Activated CD4-positive, alpha-beta T cell treated with anti-CD3 and anti-CD28 coated beads for 1 hour (primary cell): ENCODE results near the gene FBXO8.
"Not testable (repeated sequence)": the region's sequence is repeated elsewhere in the genome, so short reads cannot be mapped to it uniquely, and the experiment has no call there.

Experiments used
- DNase-seq: peaks from one replicate; pipeline ENCODE4 v3.0.0-alpha.2; 2020

Gene FBXO8

DNA sequence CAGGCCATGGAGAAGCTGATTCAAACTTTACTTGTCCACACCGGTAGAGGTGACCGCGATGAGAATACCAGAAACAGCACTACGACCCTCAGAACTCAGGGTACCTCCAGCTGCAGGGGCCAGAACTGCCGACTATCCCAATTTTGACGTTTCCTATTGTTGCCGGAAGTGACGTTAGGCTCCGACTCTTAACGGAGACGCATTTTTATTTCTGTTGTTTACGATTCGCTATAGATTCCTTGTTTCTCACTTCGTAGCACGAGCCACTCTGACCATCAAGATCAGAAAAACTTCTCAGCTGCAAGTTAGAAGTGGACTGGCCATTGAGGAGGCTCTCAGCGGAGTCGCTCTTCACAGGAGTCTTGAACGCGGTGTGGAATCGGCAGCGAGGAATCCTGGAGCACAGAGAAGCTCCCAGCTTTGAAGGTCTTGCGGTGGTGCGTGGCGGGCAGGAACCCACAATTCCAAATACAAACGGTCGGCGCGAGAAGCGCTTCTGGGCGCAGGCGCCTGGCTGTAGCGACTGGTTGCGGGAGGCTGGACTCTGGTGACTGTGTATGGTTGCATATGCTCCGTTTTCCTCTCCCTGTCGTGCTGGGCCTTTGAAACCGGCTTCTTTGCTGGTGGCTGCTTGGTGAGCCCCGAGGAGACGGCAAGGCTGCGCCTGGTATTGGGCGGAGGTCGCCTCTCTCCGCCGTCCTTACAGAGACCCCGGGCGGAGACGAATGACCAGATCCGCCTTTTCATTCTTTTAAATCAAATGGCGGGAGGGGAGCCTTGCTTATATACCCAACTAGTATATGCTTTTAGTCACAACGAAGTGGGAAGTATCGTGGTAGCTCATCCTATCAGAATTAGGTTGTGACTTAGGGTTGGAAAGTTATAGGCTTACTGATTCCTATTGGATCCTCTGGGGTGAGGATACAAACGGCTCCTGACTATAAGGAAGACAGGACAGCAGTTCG is at the start of gene FBXO8, which contains the start of gene CEP44:
TSS of gene FBXO8 (minus strand) at position 161 of the 965 bp plus-strand sequence. CDS start 20,575 bp downstream, outside the sequence.
TSS of gene CEP44 (plus strand) at position 405 of the 965 bp plus-strand sequence. CDS start 15,211 bp downstream, outside the sequence.
- peak; percentile 46 for DNase-seq

GRCh38 chr4:174332741-174333493 is 49.5 kb upstream of the FBXO8 start:
- DNase-seq: no peak

DNA sequence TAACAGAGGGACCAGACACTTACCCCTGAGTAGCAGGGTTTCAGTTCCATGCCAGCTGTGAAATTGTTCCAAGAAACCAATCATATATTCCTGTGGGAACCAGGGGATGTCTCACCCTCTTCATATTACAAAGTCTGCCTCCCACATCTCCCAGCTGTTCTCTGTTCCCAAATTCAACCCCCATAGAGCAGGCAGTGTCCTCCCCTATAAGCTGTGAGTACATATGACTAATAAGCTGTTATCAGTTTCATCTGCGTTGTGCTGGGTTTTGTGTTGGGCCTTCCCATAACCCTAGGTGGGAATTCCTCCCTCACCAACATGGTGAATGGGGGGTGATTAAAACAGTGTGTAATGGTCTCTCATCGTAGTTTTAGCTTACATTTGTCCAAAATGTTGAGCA is 41.3 kb upstream of the FBXO8 start:
- no peak for DNase-seq

- no peak for DNase-seq
These were observed 40.8 kb upstream of the FBXO8 start for GRCh38 chr4:174324236-174324635.

GRCh38 chr4:174320494-174321199 is 37.2 kb upstream of the FBXO8 start:
- no peak for DNase-seq

GRCh38 chr4:174318829-174319764 is 35.6 kb upstream of the FBXO8 start:
- DNase-seq: no peak

DNA sequence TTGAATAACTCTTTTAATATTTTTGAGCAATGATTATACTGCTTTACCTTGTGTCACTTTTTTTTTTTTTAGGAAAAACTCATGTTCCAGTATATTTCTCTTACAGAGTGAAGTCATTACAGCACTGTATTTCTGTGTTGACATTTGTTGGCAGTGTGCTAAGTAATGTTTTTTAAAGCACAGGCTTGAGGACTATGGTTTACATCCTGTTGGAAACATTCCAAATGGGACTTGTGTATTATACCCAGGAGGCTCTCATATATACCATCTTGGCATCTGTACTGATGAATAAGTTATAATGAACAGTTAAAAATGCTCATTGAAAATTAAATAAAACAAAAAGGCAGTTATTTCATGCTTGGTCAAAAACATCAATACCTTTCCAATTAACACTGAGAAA is 34.1 kb upstream of the FBXO8 start:
- DNase-seq: no peak

DNA sequence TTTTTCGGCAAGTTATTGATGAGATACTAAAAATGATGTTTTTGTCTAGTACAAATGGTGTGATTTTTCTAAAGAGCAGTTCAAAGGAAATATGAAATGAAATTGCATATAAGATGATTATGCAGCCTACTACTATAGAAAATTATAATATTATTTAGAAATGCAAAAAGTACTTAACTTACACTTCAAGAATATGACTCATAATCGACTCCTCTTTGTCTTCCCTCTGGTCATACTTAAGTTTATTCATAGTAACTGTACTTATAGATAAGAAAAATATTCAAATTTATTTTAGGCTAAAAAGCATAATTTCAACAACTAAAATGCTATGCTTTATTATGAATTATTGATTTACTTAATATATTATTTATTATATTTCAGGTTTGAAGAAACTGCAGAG is 33.5 kb upstream of the FBXO8 start:
- no peak for DNase-seq

- DNase-seq: no peak
These were observed 33.1 kb upstream of the FBXO8 start for GRCh38 chr4:174316546-174316945.

- DNase-seq: no peak
These were observed 31.3 kb upstream of the FBXO8 start for GRCh38 chr4:174314770-174315169.

DNA sequence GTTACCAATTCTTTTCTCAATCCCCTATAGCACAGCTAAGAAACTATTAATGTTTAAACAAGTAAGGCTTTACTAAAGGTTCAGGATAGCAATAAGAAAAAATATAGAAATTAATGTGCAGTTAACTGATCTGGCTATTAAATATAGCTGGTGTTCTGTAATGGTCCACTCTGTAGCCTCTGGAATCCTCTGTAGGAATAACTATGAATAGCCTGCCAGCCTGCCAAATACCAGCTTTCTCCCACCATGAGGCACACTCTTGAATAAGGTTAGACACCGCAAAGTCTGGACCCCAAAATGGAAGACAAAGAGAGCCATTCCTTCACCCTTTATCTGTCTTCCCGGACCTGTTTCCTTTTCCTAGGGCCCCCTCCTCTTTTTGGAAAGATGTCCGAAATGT is 30.8 kb upstream of the FBXO8 start:
- no peak for DNase-seq

DNA sequence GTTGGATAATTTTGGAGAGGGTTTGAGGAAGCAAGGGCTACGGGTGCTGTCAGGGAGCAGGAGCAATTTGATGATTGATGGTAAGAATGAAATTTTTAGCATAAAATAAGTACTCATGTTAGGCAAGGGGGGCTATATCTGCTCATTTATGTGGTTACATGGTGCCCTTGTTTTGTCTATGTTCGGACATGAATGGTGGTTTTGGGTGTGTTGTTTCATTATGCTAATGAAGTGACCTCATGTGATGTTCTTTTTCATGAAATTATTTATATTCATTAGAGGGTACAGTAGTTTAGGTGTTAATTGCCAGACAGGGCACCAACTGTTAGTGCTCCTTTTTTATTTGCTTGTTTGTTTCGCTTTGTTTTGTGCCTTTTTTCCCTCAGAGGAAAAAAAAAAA is 29.5 kb upstream of the FBXO8 start:
- DNase-seq: no peak

DNA sequence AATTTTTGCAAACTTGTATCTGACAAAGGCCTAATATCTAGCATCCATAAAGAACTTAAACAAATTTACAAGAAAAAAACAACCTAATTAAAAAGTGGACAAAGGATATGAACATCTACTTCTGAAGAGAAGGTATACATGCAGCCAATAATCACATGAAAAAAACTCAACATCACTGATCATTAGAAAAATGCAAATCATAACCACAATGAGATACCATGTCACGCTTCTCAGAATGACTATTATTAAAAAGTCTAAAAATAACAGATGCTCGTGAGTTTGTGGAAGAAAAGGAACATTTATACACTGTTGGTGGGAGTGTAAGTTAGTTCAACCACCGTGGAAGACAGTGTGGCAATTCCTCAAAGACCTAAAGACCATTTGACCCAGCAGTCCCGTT is 24.2 kb upstream of the FBXO8 start:
- DNase-seq: no peak

DNA sequence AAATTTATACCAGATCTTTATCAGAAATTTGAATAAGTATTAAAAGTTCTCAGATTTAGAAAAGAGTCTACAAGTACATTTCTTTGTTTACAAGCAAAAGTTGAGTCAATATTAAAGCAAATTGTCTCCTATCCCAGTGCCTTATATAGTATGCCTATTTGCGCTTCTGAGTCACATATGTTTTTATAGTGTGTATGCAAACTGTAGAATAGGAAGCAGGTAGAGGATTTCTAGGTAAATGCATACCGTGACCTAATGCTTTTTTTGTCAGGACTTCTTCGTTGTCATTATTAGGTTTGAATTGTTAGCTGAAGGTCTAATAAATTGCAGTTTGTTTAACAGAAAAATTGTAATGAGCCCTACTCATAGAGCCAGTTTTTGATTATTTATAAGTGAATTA is 22.5 kb upstream of the FBXO8 start:
- DNase-seq: no peak

GRCh38 chr4:174304664-174305063 is 21.2 kb upstream of the FBXO8 start:
- DNase-seq: no peak

DNA sequence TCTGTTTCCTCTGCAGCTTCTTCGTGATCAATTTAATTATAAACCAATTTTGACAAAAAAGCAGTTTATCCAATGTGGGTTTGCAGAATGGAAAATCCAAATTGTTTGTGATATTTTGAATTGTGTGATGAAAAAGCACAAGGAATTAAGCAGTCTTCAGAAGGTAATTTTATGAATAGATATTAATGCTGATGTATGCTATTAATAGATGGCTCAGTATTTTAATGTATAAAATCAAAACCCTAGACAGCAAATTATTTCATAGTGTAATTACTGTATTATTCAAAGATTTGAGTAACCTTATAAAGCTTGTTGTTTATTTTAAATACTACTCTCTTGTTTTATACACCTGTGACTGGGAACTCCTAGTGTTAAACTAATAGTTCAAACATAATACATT is 20.2 kb upstream of the FBXO8 start:
- no peak for DNase-seq

- DNase-seq: not testable (repeated sequence)
These were observed 11.7 kb upstream of the FBXO8 start for GRCh38 chr4:174295142-174295541.

GRCh38 chr4:174294641-174295040 is 11.2 kb upstream of the FBXO8 start:
- not testable (repeated sequence) for DNase-seq

GRCh38 chr4:174292473-174292872 is 9.0 kb upstream of the FBXO8 start:
- DNase-seq: no peak

GRCh38 chr4:174286870-174287269 is 3.4 kb upstream of the FBXO8 start:
- no peak for DNase-seq

- DNase-seq: no peak
These were observed 1.0 kb upstream of the FBXO8 start for GRCh38 chr4:174284487-174284886.
